Neural progenitor cell (in vitro differentiated cells): ENCODE measurements around the gene ITM2B.

Experiments
- EZH2 ChIP-seq: fragments of 200-600 bp; sonication (generic); IDR thresholded peaks from 2 replicates; pipeline ENCODE4 v1.6.1; 2017; ENCODE audit warnings: antibody characterized with exemption, mild to moderate bottlenecking, moderate library complexity
- EZH2phosphoT487 ChIP-seq: fragments of 200-600 bp; sonication (generic); IDR thresholded peaks from 2 replicates; pipeline ENCODE4 v1.6.1; 2017; ENCODE audit warnings: antibody characterized with exemption
- TF ChIP-seq, protein P1 (sequence below): fragments of 200-600 bp; sonication (generic); IDR thresholded peaks from 2 replicates; pipeline ENCODE4 v1.5.1; 2017; ENCODE audit warnings: antibody characterized with exemption, mild to moderate bottlenecking

DNA sequence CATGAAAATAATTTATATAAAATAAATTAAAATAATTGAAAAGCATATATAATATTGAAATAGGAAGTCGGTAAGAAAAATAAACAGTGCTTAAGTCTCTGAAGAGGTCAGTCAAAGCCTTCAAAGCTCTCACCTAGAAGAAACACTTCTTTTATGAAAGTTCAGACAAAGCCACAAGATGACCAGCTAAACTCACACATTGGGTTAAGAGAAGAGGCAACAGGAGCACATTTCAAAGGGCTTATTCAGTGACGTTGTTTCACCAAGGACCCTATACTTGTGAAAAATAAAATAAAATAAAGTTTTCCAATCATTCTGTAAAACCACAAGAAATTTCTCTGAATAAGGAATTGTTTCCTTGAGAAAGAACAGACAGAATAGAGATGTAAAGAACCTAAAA is 2.5 kb upstream of the ITM2B start:
- TF ChIP-seq, protein P1, sequence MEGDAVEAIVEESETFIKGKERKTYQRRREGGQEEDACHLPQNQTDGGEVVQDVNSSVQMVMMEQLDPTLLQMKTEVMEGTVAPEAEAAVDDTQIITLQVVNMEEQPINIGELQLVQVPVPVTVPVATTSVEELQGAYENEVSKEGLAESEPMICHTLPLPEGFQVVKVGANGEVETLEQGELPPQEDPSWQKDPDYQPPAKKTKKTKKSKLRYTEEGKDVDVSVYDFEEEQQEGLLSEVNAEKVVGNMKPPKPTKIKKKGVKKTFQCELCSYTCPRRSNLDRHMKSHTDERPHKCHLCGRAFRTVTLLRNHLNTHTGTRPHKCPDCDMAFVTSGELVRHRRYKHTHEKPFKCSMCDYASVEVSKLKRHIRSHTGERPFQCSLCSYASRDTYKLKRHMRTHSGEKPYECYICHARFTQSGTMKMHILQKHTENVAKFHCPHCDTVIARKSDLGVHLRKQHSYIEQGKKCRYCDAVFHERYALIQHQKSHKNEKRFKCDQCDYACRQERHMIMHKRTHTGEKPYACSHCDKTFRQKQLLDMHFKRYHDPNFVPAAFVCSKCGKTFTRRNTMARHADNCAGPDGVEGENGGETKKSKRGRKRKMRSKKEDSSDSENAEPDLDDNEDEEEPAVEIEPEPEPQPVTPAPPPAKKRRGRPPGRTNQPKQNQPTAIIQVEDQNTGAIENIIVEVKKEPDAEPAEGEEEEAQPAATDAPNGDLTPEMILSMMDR: no peak
- no peak for TF ChIP-seq EZH2
- no peak for TF ChIP-seq EZH2phosphoT487
